Fibroblast of pulmonary artery (primary cell): ENCODE measurements around the gene ADD3.

Experiments
- DNase-seq: peaks from one replicate; pipeline ENCODE4 v3.0.0-alpha.2; 2010; ENCODE audit warnings: low read depth
- H3K4me3 ChIP-seq: replicated peaks from 2 replicates; pipeline ENCODE4 v1.5.1; 2011; ENCODE audit warnings: low read depth, mild to moderate bottlenecking, control low read depth, low read length, moderate library complexity
- TF ChIP-seq, protein P1 (sequence below): IDR thresholded peaks from 2 replicates; pipeline ENCODE4 v1.5.1; 2011; ENCODE audit warnings: mild to moderate bottlenecking, control low read depth, low read length, inconsistent platforms; ENCODE audit errors: missing control alignments

ADD3 gene

DNA sequence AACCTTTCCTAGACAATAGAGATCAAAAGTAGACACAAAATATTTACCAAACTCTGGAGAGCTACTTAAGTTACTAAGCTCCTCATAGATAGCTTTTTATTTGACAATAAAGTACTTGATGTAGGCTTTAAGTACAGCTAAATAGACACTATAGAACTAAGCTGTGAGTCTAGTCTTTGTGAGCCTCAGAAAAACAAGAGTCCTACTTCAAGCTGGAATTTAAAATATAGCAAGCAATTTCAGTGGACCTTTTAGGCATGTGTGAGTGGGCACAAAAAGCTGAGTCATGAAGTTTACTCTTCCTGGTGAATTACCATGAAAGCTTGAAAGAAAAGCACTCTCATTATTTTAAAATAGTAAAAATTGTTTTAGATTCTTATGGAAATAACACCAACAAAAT lies 76.1 kb downstream of the ADD3 start:
- peak; percentile 62 for DNase-seq
- TF ChIP-seq, protein P1, sequence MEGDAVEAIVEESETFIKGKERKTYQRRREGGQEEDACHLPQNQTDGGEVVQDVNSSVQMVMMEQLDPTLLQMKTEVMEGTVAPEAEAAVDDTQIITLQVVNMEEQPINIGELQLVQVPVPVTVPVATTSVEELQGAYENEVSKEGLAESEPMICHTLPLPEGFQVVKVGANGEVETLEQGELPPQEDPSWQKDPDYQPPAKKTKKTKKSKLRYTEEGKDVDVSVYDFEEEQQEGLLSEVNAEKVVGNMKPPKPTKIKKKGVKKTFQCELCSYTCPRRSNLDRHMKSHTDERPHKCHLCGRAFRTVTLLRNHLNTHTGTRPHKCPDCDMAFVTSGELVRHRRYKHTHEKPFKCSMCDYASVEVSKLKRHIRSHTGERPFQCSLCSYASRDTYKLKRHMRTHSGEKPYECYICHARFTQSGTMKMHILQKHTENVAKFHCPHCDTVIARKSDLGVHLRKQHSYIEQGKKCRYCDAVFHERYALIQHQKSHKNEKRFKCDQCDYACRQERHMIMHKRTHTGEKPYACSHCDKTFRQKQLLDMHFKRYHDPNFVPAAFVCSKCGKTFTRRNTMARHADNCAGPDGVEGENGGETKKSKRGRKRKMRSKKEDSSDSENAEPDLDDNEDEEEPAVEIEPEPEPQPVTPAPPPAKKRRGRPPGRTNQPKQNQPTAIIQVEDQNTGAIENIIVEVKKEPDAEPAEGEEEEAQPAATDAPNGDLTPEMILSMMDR: no peak
- H3K4me3 ChIP-seq: no peak overlapping the region

DNA sequence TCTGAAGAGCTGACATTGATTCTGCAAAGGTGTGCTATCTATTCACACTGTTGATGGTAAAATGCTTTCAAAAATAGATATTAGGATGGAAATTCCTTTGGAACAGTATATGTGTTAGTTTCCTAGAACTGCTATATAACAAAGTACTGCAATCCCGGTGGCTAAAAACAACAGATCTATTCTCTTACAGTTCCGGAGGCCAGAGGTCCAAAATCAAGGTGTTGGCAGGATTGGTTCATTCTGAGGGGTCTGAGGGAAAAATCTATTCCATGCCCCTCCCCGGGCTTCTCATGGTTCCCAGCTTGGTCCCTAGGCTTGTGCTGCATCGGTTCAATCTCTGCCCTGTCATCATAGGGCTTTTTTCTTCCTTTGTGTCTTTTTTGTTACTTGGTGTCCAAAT lies 79.9 kb downstream of the ADD3 start:
- DNase-seq: no peak
- no peak overlapping the region for H3K4me3 ChIP-seq
- TF ChIP-seq, protein P1: no peak

DNA sequence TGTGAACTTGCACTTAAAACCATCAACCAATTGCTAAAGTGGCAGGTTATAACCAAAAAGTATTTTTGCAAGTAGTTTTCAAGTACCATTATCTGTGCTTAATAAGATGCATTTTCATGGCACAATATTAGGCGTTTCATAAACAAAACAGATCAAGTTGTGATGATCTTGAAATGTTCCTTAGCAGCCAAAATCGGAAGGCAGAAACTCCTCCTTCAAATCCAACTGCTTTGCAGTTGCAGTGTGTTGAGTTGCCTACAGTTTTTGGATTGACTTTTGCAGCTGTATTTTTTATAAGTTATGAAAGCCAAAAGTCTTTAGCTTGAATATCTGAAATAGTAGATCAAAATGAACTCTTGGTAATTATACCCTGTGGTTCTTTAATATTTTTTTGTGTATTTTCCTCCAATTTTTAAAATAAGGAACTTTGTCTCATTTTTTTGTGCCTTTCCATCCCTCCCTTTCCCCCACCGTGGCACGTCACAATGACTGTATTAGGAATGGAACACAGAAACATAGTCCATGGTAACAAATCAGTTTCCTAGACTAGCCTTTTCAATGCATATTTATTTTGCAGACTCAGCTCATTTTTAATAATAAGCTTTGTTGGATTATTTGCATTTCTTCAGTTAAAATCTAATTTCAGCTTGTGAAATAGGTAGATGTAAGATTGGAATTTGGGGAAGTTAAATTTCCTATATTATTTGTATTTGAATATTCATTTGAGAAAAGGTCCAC lies 80.8 kb downstream of the ADD3 start:
- no peak overlapping the region for H3K4me3 ChIP-seq
- TF ChIP-seq, protein P1: no peak
- no peak for DNase-seq

DNA sequence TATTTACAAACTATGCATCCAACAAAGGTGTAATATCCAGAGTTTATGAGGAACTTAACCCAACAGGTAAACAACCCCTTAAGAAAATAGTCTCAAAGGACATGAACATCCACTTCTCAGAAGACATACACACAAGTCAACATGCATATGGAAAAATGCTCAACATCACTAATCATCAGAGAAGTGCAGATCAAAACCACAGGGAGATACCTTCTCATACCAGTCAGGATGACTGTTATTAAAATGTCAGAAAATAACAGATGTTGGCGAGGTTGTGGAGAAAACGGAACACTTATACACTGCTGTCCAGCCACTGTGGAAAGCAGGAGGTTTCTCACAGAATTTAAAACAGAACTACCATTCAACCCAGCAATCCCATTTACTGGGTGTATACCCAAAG lies 84.0 kb downstream of the ADD3 start:
- DNase-seq: no peak
- TF ChIP-seq, protein P1: no peak
- no peak overlapping the region for H3K4me3 ChIP-seq

DNA sequence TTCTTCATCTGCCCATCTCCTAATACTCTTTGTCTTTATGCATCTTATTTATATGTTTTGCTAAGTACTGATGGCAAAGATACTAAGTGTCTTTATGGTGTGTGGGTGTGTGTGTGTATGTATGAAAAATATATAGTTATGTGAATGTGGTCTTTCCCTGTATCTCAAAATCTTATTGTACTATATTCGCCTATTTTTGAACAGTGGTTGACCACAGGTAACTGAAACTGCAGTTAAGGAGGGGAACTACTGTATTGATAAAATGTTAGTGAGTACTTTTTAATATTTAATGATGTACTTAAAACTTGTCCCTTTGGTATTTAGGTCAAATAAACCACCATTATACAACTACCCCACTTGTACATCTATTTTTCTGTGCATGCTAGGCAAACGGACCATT lies 85.9 kb downstream of the ADD3 start:
- H3K4me3 ChIP-seq: no peak overlapping the region
- TF ChIP-seq, protein P1: no peak
- no peak for DNase-seq

DNA sequence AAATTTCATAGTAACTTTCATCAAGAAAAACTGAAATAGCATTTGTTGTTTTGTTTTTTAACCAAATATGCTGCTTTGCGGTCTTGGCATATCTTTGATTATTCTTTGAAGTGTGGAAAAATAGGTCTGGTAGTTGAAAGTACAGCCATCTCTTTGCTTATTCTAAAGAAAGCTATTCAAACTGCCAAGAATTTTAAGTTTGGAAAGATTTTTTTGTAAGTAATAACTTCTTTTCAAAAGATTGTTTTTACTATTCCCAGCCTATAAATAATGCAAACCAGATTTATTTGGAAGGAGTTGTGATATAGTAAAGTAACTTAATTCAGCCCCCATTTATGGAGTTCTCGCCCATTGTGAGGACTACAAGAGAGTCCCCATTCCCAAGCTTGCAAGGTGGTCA lies 87.0 kb downstream of the ADD3 start:
- TF ChIP-seq, protein P1: no peak
- no peak for DNase-seq
- H3K4me3 ChIP-seq: no peak overlapping the region
